Osteoblast (primary cell): ENCODE results near the gene AK4. TPM values are rescaled to one million over a fixed set of nuclear protein-coding genes. Genes with fewer than 3 reads are reported as not detected.

Experiments used
- DNase-seq: peaks from one replicate; pipeline ENCODE4 v3.0.0; 2011; ENCODE audit warnings: low spot score, mixed read lengths; ENCODE audit not compliant: insufficient read length; ENCODE audit errors: missing footprints
- H2AFZ ChIP-seq: 2 replicates; pipeline ENCODE4 v1.6.0; 2011; ENCODE audit warnings: mild to moderate bottlenecking, low read length
- H3K27ac ChIP-seq: 2 replicates; pipeline ENCODE4 v1.5.1; 2011; ENCODE audit warnings: mild to moderate bottlenecking, low read depth, low read length, moderate library complexity
- H3K27me3 ChIP-seq: 2 replicates; pipeline ENCODE4 v1.6.0; 2012; ENCODE audit warnings: mild to moderate bottlenecking, control low read depth, inconsistent platforms, low read length, moderate library complexity; ENCODE audit not compliant: insufficient read depth
- H3K36me3 ChIP-seq: 2 replicates; pipeline ENCODE4 v1.5.1; 2011; ENCODE audit warnings: mild to moderate bottlenecking, low read length, control low read depth, moderate library complexity; ENCODE audit not compliant: insufficient read depth
- H3K4me1 ChIP-seq: 2 replicates; pipeline ENCODE4 v1.5.1; 2011; ENCODE audit warnings: mild to moderate bottlenecking, low read length, control low read depth, moderate library complexity; ENCODE audit not compliant: insufficient read depth
- H3K4me2 ChIP-seq: 2 replicates; pipeline ENCODE4 v1.6.0; 2011; ENCODE audit warnings: mild to moderate bottlenecking, low read length; ENCODE audit not compliant: insufficient read depth
- H3K4me3 ChIP-seq: fragments of 200-600 bp; sonication (generic); 3 replicates; pipeline ENCODE4 v1.5.1; 2012; ENCODE audit warnings: mild to moderate bottlenecking, low read length, inconsistent platforms; ENCODE audit not compliant: insufficient read depth
- H3K79me2 ChIP-seq: 2 replicates; pipeline ENCODE4 v1.6.0; 2012; ENCODE audit warnings: mild to moderate bottlenecking, low read length, control low read depth, inconsistent platforms; ENCODE audit not compliant: insufficient read depth
- H3K9me3 ChIP-seq: 2 replicates; pipeline ENCODE4 v1.5.1; 2011; ENCODE audit warnings: low read depth, low read length, control low read depth
- H4K20me1 ChIP-seq: 2 replicates; pipeline ENCODE4 v1.6.0; 2012; ENCODE audit warnings: mild to moderate bottlenecking, low read length, control low read depth; ENCODE audit not compliant: insufficient read depth
- total RNA-seq: library from RNA; depleted of rRNA; stranded (reverse); fragments of >200 nt; gene quantifications from 2 replicates; pipeline ENCODE4 v1.2.3, GENCODE V29; 2012
- TF ChIP-seq, protein P1 (sequence below): IDR thresholded peaks from 2 replicates; pipeline ENCODE4 v1.5.1; 2011; ENCODE audit warnings: mild to moderate bottlenecking, low read depth, low read length, moderate library complexity; ENCODE audit errors: extremely low read depth

Gene AK4
- total RNA-seq, 1 donor = 37.6 TPM

DNA sequence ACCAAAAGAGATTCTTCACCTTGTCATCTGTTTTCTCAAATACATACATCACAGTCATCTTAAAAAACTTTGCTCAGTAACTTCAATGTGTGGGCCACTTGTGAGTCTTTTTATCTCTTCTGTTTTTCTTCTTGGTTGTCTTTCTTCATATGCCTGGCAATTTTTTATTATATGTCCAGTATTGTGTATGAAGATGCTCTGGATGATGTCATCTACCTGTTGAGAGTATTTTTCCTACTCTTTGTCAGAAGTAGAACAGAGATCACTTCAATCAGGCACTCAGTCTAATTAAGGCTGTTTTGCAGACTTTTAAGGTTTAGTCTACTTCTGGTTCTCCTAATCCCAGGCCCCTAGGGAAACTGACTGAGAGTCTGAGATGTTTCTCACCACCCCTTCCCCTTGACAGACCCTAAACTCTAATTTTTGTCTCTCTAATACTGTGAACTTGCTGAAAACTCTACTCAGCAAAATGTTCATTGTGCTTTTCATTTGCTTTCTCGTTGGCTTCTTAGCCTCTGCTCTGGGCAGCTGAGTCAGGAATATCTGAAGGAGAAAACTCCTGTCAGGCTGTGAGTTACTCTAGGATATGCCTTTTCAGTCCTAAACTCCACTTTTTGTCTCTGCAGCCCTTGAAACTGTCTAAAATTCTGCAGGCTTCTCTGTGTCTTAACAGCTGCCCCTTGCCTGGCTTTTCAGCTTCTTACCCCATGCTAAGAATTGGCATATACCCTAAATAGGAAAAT, 128.4 kb downstream of the AK4 start:
- Histone ChIP-seq H3K79me2 (peaks cover 3% of the 10 kb centered on the region), H2AFZ (no peak overlapping the region), H3K4me1 (no peaks in the 10 kb centered on the region), H3K4me3 (no peak overlapping the region), H3K9me3 (no peaks in the 10 kb centered on the region), H3K27me3 (no peaks in the 10 kb centered on the region), H3K36me3 (no peaks in the 10 kb centered on the region), H3K4me2 (no peak overlapping the region), H3K27ac (no peak overlapping the region), H4K20me1 (no peaks in the 10 kb centered on the region)
- no peak for DNase-seq
- TF ChIP-seq, protein P1, sequence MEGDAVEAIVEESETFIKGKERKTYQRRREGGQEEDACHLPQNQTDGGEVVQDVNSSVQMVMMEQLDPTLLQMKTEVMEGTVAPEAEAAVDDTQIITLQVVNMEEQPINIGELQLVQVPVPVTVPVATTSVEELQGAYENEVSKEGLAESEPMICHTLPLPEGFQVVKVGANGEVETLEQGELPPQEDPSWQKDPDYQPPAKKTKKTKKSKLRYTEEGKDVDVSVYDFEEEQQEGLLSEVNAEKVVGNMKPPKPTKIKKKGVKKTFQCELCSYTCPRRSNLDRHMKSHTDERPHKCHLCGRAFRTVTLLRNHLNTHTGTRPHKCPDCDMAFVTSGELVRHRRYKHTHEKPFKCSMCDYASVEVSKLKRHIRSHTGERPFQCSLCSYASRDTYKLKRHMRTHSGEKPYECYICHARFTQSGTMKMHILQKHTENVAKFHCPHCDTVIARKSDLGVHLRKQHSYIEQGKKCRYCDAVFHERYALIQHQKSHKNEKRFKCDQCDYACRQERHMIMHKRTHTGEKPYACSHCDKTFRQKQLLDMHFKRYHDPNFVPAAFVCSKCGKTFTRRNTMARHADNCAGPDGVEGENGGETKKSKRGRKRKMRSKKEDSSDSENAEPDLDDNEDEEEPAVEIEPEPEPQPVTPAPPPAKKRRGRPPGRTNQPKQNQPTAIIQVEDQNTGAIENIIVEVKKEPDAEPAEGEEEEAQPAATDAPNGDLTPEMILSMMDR = no peak

DNA sequence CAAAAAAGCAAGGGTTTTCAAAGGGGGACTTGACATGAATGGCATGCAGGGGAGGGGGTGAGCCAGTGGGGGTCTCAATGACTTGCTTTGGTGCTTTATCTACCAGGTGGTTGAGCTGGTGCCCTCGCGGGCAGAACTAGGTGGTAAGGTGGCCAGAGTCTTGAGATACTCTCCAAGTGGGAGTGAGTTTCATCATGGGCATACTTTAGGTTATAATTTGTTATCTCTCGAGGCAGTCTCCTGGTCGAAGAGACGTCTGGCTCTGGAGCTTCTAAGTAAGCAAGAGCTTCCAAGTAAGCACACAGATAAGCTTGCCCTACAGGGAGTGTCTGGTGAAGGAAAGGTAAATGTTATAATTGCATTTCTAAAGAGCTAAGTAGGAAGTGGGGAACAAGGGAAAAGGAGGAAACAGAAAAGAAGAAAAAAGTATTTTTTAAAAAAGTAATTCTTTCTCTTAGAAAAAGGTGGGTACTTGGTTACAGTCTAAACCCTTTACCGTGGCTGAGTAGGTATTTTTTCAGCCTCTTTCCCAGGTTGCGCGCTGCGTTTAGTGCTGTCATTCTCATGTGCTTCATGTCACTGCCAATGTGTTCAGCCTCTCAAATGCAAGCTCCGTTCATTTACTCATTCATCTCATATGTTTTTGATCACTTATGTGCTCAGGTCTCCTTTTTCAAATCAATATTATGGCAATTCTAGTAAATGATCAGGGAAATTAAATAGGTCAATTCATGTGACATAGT, 129.8 kb downstream of the AK4 start:
- Histone ChIP-seq H3K27ac (no peak overlapping the region), H3K79me2 (peaks cover 3% of the 10 kb centered on the region), H3K4me1 (no peaks in the 10 kb centered on the region), H3K36me3 (no peaks in the 10 kb centered on the region), H3K9me3 (no peaks in the 10 kb centered on the region), H3K4me2 (no peak overlapping the region), H3K27me3 (no peaks in the 10 kb centered on the region), H3K4me3 (no peak overlapping the region), H2AFZ (no peak overlapping the region), H4K20me1 (no peaks in the 10 kb centered on the region)
- TF ChIP-seq, protein P1 = no peak
- no peak for DNase-seq

DNA sequence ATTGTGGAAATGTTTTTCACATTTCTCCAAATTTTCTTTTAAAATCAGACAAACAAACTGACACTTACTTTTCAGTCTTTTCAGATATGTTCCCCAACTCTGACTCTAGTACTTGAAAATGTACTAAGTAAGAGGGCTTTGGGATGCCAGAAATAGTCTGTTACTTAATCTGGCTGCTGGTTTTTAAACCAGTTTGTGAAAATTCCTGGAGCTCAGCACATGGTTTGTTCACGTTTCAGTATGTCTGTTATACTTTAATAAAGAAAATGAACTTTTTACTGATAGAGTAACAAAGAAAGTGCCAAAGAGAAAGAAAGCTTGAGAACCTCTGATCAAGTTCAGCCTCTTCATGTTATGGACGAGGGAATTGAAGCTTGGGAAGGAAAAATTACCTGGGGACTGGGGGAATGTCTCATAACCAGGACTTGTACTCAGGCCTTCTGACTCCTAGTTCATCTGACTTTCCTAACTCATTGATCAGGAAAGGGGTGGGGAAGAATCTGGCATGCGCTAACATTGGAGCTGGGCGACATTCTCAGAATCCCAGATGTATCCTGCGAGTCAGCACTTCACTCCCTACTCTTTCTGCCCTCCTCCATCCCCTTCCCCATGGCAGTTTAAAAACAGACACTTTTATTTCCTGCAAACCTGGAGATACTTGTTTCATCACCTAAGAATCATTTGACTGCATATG, 130.5 kb downstream of the AK4 start:
- Histone ChIP-seq H3K4me3 (no peak overlapping the region), H3K79me2 (peaks cover 3% of the 10 kb centered on the region), H3K27ac (no peak overlapping the region), H3K4me1 (peaks cover 3% of the 10 kb centered on the region), H4K20me1 (no peaks in the 10 kb centered on the region), H3K4me2 (no peak overlapping the region), H2AFZ (no peak overlapping the region), H3K36me3 (no peaks in the 10 kb centered on the region), H3K9me3 (no peaks in the 10 kb centered on the region), H3K27me3 (no peaks in the 10 kb centered on the region)
- no peak for DNase-seq
- TF ChIP-seq, protein P1 = no peak
